Fibroblast of mammary gland (primary cell): ENCODE measurements around the gene CSNK1G2.

Source experiments
- DNase-seq: peaks from one replicate; pipeline ENCODE4 v3.0.0-alpha.2; 2010; ENCODE audit warnings: low read depth
- H3K4me3 ChIP-seq: 2 replicates; pipeline ENCODE4 v1.5.1; 2011; ENCODE audit warnings: low read depth, mild to moderate bottlenecking, low read length, moderate library complexity; ENCODE audit not compliant: control insufficient read depth
- CTCF ChIP-seq: conservative IDR thresholded peaks from 2 replicates; pipeline ENCODE4 v1.5.1; 2011; ENCODE audit warnings: low read depth, low read length, inconsistent platforms; ENCODE audit not compliant: control insufficient read depth, insufficient read depth

Gene CSNK1G2

DNA sequence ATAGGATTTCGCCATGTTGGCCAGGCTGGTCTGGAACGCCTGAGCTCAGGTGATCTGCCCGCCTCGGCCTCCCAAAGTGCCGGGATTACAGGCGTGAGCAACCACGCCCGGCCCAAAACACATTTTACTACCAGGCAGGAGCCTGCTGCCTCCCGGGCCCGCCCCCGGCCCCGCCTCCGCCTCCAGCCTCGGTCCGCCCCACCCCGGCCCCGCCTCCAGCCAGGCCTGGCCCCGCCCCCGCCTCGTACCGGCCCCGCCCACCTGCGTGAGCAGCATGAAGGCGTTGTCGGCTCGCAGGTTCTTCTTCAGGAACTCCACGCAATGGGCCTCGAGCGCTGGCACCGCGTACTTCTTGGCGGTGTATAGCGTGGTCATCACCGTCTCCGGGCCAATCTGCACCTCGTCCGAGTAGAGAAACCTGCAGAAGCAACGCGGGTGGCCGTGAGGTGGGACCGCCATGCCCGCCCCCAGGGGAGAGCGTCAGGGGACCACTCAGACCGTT is 51.8 kb downstream of the CSNK1G2 start:
- no peak for TF ChIP-seq CTCF
- DNase-seq = no peak
- no peak overlapping the region for H3K4me3 ChIP-seq

GRCh38 chr19:1997353-1998233 is 56.6 kb downstream of the CSNK1G2 start:
- H3K4me3 ChIP-seq = no peak overlapping the region
- TF ChIP-seq CTCF = no peak
- peak; percentile 20 for DNase-seq

DNA sequence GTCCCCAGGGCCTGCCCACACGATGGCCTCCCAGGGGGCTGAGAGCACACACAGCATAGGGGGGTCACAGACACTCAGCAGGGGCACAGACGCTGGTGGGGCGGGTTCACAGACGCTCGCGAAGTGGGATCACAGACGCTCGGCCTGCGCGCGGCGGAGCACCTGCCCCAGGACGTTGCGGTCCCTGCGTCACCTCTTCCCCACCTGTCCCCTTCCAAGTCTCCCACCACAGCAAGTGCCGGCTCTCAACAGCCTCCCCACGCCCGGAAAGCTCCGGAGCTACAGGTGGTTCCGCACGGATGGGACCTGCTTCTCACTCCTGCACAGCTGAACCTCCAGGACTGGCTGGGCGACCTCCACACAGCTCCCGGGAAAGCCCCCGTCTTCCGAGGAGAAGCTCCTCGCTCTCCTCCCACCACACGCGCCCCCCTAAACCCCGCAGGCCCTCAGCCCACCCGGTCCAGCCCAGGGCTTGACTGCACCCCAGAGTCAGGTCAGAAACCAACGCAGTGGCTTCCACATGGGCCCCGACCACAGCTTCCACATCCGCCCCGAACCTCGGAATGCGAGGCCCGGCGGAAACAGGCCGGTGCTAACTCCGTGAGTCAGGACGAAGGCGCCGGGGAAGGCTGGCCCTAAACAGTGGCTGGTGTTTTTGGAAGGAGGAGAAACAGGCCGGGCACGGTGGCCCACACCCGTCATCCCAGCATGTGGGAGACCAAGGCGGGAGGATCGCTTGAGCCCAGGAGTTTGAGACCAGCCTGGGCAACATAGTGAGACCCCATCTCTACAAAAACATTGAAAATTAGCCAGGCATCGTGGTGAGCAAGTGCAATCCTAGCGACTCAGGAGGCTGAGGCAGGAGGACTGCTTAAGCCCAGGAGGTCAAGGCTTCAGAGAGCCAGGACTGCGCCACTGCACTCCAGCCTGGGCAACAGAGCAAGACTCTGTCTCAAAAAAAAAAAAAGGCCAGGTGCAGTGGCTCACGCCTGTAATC is 58.0 kb downstream of the CSNK1G2 start:
- H3K4me3 ChIP-seq = no peak overlapping the region
- no peak for TF ChIP-seq CTCF
- no peak for DNase-seq

- no peak for TF ChIP-seq CTCF
- H3K4me3 ChIP-seq = no peak overlapping the region
- DNase-seq = no peak
These were observed 59.0 kb downstream of the CSNK1G2 start for GRCh38 chr19:1999856-2000515.

DNA sequence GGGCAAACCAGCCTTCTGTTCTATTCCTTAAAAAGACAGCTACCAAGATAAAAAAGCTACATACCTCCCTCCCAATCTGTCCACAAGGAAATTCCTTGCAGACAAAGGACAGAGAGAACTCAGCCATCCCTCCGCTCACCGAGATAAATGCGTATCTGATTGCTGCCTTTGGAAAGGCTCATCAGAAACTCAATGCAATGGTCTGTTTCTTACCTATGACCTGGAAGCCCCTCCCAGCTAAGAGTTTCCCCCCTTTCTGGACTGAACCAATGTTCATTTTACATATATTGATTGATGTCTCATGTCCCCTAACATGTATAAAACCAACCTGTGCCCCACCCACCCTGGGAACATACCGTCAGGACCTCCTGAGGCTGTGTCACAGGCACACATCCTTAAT is 62.9 kb downstream of the CSNK1G2 start:
- no peak overlapping the region for H3K4me3 ChIP-seq
- TF ChIP-seq CTCF = no peak
- no peak for DNase-seq

DNA sequence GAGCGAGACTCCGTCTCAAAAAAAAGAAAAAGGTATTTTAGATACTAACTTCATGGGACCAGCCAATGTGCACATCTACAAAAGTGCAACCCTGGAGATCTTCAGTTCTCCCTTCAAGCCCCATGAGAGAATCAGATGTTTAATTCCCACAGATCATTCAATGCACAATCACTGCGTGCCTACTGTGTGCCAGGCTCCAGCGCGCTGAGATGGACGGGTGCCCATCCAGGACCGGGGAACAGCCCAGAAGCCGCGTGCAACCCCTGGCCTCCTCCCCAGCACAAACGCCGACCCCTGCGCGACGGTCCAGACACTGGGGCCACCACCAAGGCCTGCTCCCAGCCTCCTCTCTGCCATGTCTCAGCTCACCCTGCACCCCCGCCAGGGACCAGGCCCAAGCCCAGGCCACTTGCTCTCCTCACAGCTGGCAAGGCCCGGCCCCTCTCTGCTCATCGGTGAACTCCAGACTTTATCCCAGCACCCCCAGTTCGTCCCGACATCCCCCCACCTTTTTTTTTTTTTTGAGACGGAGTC is 69.2 kb downstream of the CSNK1G2 start:
- no peak for TF ChIP-seq CTCF
- DNase-seq = no peak
- no peak overlapping the region for H3K4me3 ChIP-seq
